EH (cell line): ENCODE measurements around the gene TMEM138.

Source experiments
- DNase-seq: peaks from one replicate; pipeline ENCODE4 v3.0.0-alpha.2; 2015; ENCODE audit warnings: low read depth

TMEM138 gene

GRCh38 chr11:61361741-61362541 is at the start of gene TMEM138, which contains the start of gene CYB561A3:
Gene TMEM138, plus strand, starts transcription at chr11:61362374. Its CDS starts 2,017 bp downstream, at chr11:61364391.
Gene CYB561A3, minus strand, starts transcription at chr11:61361882. Its CDS starts 5,169 bp downstream, at chr11:61356713.
- peak; percentile 94 for DNase-seq

GRCh38 chr11:61315260-61315659 is 46.9 kb upstream of the TMEM138 start:
- no peak for DNase-seq

- no peak for DNase-seq
Measured at GRCh38 chr11:61325649-61326414, 36.3 kb upstream of the TMEM138 start.

GRCh38 chr11:61327669-61328071 is 34.5 kb upstream of the TMEM138 start:
- peak; percentile 65 for DNase-seq

GRCh38 chr11:61328351-61328750 is 33.8 kb upstream of the TMEM138 start:
- no peak for DNase-seq

GRCh38 chr11:61329871-61330270 is 32.3 kb upstream of the TMEM138 start:
- no peak for DNase-seq

GRCh38 chr11:61331651-61332050 is 30.5 kb upstream of the TMEM138 start:
- DNase-seq, result no peak

GRCh38 chr11:61332281-61332796 is 29.8 kb upstream of the TMEM138 start:
- DNase-seq, result peak; percentile 58

- peak; percentile 93 for DNase-seq
Measured at GRCh38 chr11:61332797-61333549, 29.2 kb upstream of the TMEM138 start, which contains the start of the genes DDB1 and TKFC. Gene DDB1, minus strand, starts transcription at chr11:61333105. Its CDS starts 137 bp downstream, at chr11:61332968. Gene TKFC, plus strand, starts transcription at chr11:61333228. Its CDS starts 1,501 bp downstream, at chr11:61334729.

GRCh38 chr11:61333550-61334433 is 28.4 kb upstream of the TMEM138 start:
- no peak for DNase-seq

GRCh38 chr11:61334434-61335354 is 27.5 kb upstream of the TMEM138 start:
- peak; percentile 35 for DNase-seq

GRCh38 chr11:61335355-61335710 is 26.8 kb upstream of the TMEM138 start:
- DNase-seq, result no peak

GRCh38 chr11:61336171-61336935 is 25.8 kb upstream of the TMEM138 start:
- DNase-seq, result peak; percentile 75

GRCh38 chr11:61337706-61338470 is 24.3 kb upstream of the TMEM138 start:
- no peak for DNase-seq

- no peak for DNase-seq
Measured at GRCh38 chr11:61338783-61339489, 23.2 kb upstream of the TMEM138 start.

- no peak for DNase-seq
Measured at GRCh38 chr11:61339490-61339878, 22.7 kb upstream of the TMEM138 start.

- DNase-seq, result no peak
Measured at GRCh38 chr11:61340979-61341378, 21.2 kb upstream of the TMEM138 start.

- no peak for DNase-seq
Measured at GRCh38 chr11:61341706-61342105, 20.5 kb upstream of the TMEM138 start.
